CD4-positive, alpha-beta T cell treated with Interleukin-10 for 1 hour (primary cell): Measurements from ENCODE around the gene ERBB2.
"Not testable (repeated sequence)": the region's sequence is repeated elsewhere in the genome, so short reads cannot be mapped to it uniquely, and the experiment has no call there.

ENCODE experiments used
- DNase-seq: peaks from one replicate; pipeline ENCODE4 v3.0.0-alpha.2; 2020

ERBB2 gene

DNA sequence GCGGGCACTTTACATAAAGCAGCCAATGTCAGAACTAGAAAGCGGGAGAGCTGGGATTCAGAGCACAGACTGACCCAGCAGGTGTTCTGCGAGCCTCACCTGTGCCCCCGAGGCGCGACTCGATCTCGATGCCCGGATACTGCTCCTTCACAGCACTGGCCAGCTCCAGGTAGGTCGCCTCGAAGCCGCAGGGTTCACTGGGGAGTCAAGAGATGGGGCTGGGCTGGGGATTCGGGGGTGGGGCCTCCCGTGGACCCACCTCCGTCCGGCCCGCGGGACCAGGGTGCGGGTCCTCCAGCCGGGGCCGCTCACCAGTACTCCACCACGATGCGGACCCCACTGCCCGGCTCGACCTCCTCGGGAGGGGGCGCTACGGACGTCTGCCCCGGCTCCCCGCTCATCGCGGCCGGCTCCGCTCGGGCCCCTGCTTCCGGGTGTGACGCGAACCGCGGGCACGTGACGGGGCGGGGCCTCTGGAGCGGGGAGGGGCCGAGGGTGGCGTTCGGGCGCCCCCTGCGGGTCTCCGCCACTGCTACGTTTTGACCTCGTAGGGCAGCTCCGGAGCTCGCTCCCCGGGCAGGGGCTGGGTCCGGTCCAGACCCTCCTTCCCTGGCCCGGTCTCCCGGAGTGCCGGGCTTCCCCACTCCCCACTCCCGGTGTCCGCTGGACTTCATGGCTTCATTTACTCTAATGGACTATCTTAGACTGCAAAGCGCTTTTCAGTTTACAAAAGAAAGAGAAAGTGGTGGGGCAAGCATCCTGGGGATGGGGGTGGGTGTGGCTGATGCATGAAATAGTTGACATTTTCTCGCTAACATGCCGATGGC, 30.4 kb downstream of the ERBB2 start, which contains the start of gene MIEN1:
Gene MIEN1, minus strand, starts transcription at position 438 of the 827 bp plus-strand sequence. Its CDS starts 37 bp downstream, at position 401.
- peak; percentile 93 for DNase-seq

GRCh38 chr17:39732586-39732985, 32.7 kb downstream of the ERBB2 start:
- no peak for DNase-seq

- DNase-seq, result no peak
These were observed 36.0 kb downstream of the ERBB2 start for GRCh38 chr17:39735882-39736281.

- no peak for DNase-seq
These were observed 36.7 kb downstream of the ERBB2 start for GRCh38 chr17:39736319-39737165.

- no peak for DNase-seq
These were observed 37.4 kb downstream of the ERBB2 start for GRCh38 chr17:39737206-39737759.

GRCh38 chr17:39737760-39738567, 38.1 kb downstream of the ERBB2 start, which contains the start of gene GRB7:
Gene GRB7 (plus strand): TSS chr17:39737938. CDS start chr17:39742302, 4,364 bp downstream.
- DNase-seq, result no peak

- DNase-seq, result peak; percentile 59
These were observed 38.7 kb downstream of the ERBB2 start for GRCh38 chr17:39738568-39738901.

DNA sequence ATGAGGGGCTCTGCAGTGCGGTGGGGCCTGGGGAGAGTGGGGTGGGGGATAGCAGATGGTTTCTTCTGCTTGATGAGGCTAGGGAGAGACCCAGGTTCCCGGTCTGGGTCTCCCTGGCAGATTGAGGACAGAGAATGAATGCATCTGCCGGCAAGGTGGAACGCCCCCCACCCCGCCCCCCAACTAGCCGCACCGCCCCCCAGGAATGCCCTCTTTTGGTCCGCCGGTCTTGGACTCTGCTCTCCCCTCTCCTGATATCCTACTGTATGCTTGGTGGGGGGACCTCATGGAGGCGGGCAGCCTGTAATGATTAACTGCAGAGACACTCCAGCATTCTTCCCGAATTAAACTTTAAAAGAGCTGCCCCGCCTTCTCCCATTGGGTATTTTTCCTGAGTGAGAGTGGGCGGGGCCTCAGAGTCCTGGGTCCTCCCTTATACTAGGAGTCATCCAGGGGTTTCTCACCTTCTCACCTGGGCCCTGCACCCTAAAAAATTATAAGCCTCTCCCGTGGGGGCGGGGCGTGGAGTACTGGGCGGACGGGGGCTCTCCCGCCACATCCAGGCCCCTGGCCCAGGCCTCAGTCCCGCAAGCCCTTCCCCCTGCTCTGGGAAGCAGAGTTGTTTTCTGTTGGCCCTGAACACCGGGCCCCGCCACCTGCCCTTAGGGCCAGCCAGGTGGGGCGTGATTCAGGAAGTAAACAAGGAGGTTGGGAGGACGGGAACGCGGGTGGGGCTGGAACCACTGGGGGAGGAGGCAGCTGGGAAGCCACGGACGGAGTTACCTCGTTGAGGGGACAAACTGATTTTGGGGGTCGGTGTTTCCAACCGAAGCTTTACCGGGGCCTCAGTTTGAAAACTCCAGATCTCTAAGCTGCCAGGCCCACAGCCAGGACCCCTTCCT, 39.4 kb downstream of the ERBB2 start:
- no peak for DNase-seq

DNA sequence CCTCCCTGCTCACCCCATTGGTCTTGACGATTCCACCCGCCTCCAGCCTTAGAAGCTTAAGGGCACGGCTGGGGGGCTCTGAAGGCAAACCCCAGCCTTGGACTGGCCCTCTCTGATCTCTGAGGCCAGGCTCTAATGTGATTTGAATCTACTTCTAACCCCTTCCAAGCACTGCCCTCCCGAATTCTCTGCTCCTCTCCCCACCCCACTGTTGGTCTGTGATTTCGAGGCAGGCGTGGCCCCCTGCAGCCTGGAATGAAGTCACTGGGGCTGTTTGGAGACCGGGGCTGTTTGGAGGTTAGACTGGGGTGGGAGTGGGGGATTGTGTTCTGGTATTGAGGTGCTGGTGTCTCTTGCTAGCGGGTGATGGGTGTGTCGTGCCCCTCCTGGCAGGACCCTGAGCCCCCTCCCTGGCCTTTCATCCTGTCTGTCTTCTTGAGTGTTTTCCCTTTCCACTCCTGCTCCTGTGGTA, 40.1 kb downstream of the ERBB2 start:
- no peak for DNase-seq

- DNase-seq, result no peak
These were observed 40.7 kb downstream of the ERBB2 start for GRCh38 chr17:39740357-39741111.

GRCh38 chr17:39742126-39742855, 42.4 kb downstream of the ERBB2 start:
- DNase-seq, result no peak

DNA sequence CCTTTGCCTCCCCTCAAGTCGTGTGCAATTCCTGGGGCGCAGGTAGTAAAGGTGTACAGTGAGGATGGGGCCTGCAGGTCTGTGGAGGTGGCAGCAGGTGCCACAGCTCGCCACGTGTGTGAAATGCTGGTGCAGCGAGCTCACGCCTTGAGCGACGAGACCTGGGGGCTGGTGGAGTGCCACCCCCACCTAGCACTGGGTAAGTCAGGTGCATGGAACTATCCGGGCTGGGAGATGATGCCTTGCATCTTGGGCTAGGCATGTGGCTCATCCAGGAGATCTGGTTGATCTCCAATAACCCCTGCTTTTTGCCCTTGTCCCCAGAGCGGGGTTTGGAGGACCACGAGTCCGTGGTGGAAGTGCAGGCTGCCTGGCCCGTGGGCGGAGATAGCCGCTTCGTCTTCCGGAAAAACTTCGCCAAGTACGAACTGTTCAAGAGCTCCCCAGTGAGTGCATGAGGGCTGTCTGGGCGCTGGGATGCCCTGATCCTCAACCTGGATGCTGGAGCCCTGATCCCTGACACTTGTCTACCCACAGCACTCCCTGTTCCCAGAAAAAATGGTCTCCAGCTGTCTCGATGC, 43.1 kb downstream of the ERBB2 start:
- DNase-seq, result no peak

GRCh38 chr17:39744075-39744835, 44.4 kb downstream of the ERBB2 start:
- no peak for DNase-seq

GRCh38 chr17:39744836-39745215, 45.0 kb downstream of the ERBB2 start:
- DNase-seq, result no peak

DNA sequence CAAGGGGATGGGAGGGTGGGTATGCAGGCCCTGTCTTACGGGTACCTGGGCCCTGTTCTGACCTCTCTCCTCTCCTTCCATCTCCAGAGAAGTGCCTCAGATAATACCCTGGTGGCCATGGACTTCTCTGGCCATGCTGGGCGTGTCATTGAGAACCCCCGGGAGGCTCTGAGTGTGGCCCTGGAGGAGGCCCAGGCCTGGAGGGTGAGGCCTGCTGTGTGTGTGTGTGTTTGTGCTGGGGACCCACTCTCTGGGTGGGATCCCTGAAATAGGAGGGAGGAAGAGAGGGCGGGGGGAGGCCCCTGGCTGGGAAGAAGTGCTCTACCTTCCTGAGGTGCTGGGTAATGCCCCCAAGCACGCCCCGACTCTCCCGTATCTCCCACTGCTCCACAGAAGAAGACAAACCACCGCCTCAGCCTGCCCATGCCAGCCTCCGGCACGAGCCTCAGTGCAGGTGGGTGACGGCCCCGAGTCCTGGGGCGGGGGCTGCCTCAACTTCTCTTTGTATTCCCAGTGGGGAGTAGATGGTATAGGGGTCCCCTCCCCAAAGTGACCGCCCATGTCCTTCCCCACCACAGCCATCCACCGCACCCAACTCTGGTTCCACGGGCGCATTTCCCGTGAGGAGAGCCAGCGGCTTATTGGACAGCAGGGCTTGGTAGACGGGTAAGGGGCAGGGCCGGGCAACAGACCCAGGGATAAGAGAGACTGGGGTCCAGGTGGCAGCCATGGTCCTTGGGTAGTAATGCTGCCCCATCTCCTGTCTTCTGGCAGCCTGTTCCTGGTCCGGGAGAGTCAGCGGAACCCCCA, 45.7 kb downstream of the ERBB2 start:
- no peak for DNase-seq

DNA sequence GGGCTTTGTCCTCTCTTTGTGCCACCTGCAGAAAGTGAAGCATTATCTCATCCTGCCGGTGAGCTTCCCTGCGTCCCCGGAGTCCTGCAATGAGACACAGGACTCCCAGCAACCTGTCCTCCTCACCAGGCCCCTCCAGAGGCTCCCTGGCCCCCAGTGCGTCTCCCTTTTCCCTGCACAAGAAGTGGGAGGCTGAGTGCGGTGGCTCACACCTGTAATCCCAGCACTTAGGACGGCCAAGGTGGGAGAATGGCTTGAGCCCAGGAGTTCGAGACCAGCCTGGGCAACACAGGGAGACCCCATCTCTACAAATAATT, 46.2 kb downstream of the ERBB2 start:
- DNase-seq, result no peak

- DNase-seq, result no peak
These were observed 47.9 kb downstream of the ERBB2 start for GRCh38 chr17:39747745-39748144.

DNA sequence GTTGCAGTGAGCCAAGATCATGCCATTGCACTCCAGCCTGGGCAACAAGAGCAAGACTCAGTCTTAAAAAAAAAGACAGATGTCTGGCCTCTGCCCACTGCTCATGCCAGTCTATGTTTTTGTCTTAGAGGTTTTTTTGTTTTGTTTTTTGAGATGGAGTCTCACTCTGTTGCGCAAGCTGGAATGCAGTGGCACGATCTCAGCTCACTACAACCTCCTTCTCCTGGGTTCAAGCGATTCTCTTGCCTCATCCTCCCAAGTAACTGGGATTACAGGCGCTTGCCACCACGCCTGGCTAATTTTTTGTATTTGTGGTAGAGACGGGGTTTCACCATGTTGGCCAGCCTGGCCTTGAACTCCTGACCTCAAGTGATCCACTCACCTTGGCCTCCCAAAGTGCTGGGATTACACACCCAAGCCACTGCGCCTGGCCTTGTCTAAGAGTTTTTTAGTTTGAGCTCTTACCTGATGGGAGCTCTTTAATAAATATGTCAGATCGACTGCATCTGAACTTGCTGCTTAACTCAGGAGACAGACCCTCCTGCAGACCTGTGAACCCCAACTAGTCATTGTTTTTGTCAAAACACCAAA, 48.7 kb downstream of the ERBB2 start:
- not testable (repeated sequence) for DNase-seq
